SH-SY5Y (cell line): Measurements from ENCODE around the gene PIKFYVE.

Source experiments
- GATA2 ChIP-seq: IDR thresholded peaks from 2 replicates; pipeline ENCODE4 v1.6.1; 2011; ENCODE audit warnings: mild to moderate bottlenecking, low read depth, low read length
- GATA3 ChIP-seq: IDR thresholded peaks from 2 replicates; pipeline ENCODE4 v1.6.1; 2011; ENCODE audit warnings: low read depth, mild to moderate bottlenecking, low read length, moderate library complexity

DNA sequence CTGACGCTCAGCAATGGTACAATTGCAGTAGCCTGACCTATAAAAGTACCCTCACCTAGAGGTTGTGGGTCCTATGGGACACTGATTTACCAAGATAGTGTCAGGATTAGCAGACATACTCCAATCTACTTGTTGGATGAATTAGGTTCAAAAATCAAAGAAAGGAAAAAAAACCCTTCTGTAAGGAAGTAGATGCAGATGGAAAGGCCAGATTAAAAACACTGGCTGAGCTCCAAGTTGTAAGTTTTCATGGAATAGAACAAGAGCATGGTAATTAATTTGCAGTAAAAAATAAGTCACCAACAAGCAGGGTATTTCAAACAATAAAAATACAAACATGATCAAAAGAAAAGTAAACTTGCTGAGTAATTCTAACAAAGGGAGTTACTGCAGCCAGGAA lies 37.6 kb upstream of the PIKFYVE start:
- TF ChIP-seq GATA3 (no peak), GATA2 (no peak)
